NCI-H2196 treated with DMSO at 0.1 percent for 48 hours (cell line): ENCODE data around the gene KCNJ10.

Source experiments
- DNase-seq: peaks from one replicate; lab custom pipeline; 2025; ENCODE audit not compliant: unreplicated experiment; lab: John Stamatoyannopoulos, UW

The KCNJ10 gene

GRCh38 chr1:160025314-160025713 is 44.6 kb downstream of the KCNJ10 start:
- no peak for DNase-seq

DNA sequence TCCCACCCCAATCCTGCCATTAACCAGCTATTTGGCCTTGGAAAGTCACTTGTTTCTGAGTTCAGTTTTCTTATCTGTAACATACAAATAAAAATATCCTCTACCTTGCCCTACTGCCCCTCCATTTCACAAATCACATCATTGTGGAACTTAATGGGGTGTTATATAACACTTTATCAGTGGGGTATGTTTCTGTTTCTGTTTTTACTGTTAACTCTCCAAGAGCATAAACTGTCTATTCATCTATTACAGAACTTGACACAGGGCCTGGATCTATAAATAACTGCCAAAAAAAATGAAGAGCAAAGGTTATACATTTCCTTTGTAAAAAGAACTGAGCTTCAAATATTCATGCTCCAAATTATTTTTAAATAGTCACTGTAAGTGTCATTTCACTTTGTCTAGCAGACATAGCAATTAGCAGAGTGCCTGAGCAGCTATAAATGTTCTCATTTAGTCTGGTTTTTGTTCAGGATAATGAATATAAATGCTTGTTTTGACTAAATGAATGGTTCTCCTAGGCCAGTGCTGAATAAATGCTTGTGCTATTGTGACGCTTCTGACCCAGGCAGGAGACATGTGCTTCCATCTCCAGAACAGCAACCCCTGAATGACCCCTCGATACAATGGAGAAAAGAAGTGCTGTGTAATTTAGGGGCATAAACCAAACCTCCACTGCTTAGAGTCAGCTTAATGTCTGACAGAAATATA is 45.6 kb downstream of the KCNJ10 start:
- no peak for DNase-seq

DNA sequence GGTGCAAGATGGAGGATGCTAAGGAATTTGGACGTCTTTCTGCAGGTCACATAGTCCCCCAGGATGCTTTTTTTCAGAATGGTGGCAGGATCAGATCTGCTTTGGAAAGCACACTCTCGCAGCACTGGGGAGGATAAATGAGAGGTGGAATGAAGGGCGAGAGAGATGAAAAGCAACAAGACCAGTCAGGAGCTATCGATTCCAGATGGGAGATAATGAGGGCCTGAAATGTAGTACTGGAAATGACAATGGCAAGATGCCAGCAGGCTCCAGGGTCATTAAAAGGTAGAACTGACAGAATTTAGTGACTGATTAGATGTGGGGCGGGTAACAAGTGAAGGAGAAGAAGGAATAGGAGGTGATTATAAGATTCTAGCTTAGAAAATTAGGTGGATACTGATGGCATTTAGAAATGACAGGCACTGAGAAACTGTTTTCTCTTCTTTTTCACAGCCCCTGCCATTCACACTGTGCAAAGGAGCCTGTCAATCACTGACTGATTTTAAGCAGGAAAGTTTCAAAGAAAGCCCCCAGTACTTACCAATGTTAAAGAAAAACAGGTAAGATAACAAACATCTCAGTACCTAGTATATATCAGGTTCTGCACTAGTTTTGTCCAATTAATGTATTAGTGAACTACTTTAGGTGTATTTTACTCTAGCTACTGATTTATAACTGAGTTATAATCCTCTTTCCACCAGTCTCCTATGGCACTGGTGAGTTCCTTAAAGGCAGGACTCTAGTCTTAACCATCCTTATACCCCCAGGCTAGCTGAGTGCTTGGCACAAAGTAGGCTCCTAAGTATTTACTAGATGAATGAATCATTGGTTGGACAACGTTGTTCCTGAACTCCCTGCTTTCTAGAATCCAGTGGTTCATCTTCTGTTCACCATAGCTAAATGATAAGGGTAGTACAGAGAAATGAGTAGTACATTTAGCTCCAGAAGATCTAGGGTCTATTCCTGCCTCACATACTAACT is 47.3 kb downstream of the KCNJ10 start:
- DNase-seq, result no peak

DNA sequence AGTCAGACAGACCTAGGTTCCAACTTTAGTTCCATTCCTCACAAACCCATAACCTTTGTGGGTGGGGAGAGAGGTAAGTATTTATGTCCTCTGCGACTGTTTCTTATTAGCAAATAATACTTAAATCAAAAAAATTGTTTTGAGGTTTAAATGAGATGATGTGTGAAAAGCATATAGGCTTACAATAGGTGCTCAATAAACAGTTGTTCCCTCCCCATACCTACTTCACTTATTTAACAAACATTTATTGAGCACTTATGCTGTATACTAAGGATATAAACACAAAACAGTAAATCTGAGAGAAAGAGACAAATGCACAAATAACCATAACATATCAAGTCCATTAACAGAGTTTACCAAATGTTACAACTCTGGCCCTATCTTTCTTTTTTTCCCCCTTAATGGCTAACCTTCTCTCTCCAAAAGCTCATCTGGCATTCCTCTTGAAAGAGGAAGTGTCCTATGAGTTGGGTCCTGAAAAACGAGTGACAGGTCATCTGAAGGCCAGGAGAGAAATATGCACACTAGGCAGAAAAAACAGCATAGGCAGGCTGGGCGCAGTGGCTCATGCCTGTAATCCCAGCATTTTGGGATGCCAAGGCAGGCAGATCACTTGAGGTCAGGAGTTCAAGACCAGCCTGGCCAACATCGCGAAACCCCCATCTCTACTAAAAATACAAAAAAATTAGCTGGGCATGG is 48.4 kb downstream of the KCNJ10 start:
- no peak for DNase-seq

DNA sequence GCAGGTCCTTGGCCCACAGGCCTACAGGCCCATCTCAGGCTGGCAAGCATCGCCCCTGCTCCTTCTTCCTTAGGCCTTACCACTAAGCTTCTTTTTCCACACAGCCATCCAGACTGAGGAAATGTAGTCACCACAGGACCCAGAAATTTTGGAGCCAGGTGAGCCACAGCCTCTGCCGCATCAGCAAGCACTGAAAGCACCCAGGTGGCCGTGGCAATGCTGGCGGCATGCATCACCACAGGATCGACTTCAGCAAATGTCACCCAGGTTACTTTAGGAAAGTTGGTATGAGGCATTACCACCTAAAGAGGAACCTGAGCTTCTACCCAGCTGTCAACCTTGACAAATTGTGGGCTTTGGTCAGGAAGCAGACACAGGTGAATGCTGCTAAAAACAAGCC is 49.8 kb downstream of the KCNJ10 start:
- no peak for DNase-seq

GRCh38 chr1:160018900-160019299 is 51.1 kb downstream of the KCNJ10 start:
- no peak for DNase-seq

GRCh38 chr1:160018347-160018746 is 51.6 kb downstream of the KCNJ10 start:
- DNase-seq, result no peak

- no peak for DNase-seq
Observed at GRCh38 chr1:160017592-160017991, 52.4 kb downstream of the KCNJ10 start.

DNA sequence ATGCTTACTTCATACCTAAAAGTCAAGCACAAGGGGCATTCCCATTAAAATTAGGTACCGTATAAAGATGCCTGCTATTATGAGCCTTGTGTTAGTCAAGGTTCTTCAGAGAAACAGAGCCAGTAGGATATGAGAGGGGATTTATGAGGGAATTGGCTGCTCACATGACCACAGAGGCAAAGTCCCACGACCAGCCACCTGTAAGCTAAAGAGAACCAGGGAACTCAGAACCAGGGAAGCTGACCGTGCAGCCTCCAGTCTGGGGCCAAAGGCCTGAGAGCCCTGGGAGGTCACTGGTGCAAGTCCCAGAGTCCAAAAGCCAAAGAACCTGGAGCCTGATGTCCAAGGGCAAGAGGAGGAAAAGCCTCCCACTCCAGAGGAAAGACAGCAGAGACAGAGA is 58.2 kb downstream of the KCNJ10 start:
- DNase-seq, result no peak

DNA sequence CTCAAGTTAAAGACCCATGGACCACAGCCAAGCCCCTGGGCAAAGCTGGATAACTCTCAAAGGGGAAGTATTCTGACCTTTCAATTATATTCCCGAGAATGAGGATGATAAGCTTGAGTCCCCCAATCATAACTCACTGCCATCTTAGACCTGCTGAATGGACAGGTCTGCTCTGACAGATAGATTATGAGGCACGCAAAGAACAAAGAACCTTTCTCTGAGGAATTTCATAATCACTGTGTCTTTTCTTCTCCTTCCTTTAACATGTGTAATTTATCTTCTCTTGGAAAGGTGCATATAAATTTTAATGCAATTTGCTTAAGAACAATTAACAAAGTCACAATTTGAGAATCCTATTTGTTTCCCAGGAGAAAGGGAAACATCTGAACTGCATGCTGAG is 60.2 kb downstream of the KCNJ10 start:
- DNase-seq, result no peak

GRCh38 chr1:160009081-160009480 is 60.9 kb downstream of the KCNJ10 start:
- DNase-seq, result no peak

GRCh38 chr1:160007577-160008200 is 62.3 kb downstream of the KCNJ10 start:
- no peak for DNase-seq

DNA sequence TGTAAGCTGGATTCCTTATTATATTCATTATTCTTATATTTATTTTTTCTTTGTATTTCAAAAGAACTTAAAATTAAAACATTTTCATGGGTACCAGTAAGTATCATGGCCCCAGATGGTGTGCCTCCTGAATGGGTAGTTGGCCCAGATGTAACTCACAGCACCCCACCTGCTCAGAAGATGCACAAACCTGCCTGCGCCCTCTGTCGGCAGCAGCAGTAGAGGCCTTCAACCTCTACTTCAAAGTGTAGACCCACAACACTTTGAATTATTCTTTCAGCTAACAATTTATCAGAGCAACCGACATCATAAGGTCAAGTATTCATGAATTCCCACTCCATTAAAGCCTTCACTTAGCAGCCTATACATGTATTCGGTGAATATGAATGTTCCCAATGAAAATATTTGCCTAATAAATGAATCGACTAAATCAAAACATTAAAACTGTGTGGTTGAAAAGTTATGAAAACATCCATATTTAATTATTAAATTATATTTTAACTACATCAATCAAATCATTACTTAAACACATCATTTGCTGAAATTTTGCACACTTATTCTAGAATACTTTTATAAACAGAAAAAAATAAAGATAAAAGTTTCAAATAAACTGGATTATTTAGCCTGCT is 63.5 kb downstream of the KCNJ10 start:
- DNase-seq, result peak; percentile 39

GRCh38 chr1:160005070-160005469 is 64.9 kb downstream of the KCNJ10 start:
- no peak for DNase-seq

GRCh38 chr1:160004425-160004824 is 65.5 kb downstream of the KCNJ10 start:
- DNase-seq, result no peak

- DNase-seq, result no peak
Observed at GRCh38 chr1:160004001-160004400, 66.0 kb downstream of the KCNJ10 start.

- DNase-seq, result no peak
Observed at GRCh38 chr1:160001440-160001839, 68.5 kb downstream of the KCNJ10 start.

DNA sequence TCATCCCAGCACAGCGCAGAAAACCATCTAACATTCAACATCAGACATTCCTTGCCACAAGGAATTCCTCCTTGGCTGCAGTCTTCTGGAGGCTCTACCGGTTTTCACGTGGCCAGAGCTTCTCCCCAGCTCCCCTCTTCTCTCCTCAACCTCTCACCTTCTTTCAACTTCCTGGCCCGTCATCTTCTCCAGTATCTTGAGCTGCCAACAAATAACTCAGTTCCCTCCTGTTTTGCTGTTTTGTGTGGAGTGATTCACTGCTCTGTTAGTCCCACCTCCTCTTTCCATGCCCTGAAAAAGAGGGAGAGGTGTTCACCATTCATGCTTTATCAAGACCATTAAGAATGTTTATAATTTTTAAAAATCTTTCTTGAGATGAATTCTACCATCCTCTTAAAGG is 70.8 kb downstream of the KCNJ10 start:
- no peak for DNase-seq

- DNase-seq, result no peak
Observed at GRCh38 chr1:159996653-159997052, 73.3 kb downstream of the KCNJ10 start.

- no peak for DNase-seq
Observed at GRCh38 chr1:159994896-159995295, 75.1 kb downstream of the KCNJ10 start.

GRCh38 chr1:159993911-159994310 is 76.0 kb downstream of the KCNJ10 start:
- DNase-seq, result no peak
